ENCODE data around the gene ALDH1A1. TPM values are rescaled to one million over a fixed set of nuclear protein-coding genes. Genes with fewer than 3 reads are reported as not detected.

The ALDH1A1 gene
- total and polyA plus RNA-seq, 2 donors (not counting 3 experiments of a cell fraction or from before 2014, with no cell fraction given): 91.1 to 287 TPM

- Histone ChIP-seq H3K9ac (replicated peaks; ENCODE audit: extremely low read depth, insufficient read depth, low read length) (peak overlapping the region; percentile 98), H2AFZ (ENCODE audit: low read depth, low read length) (no peak overlapping the region), H3K9me1 (replicated peaks; ENCODE audit: control insufficient read depth, extremely low read depth, insufficient read depth, low read length) (no peaks in the 10 kb centered on the region), H3K4me3 (replicated peaks in 1 of 3; ENCODE audit: insufficient read depth in 1 of 3, low read depth in 1 of 3, low read length in 3 of 3) (peak overlapping the region in 2 of 3 experiments; percentile 25 to 42), H3K4me1 (ENCODE audit: control insufficient read depth, extremely low read depth, insufficient read depth, low read length) (peaks cover 38% of the 10 kb centered on the region), H3K36me3 (ENCODE audit: control insufficient read depth in 2 of 2, extremely low read depth in 1 of 2, insufficient read depth in 2 of 2, low read length in 2 of 2) (no peaks in the 10 kb centered on the region), H3K4me2 (ENCODE audit: insufficient read depth, low read length) (peak overlapping the region; percentile 94), H3K9me3 (replicated peaks; ENCODE audit: control insufficient read depth, insufficient read depth, low read length) (no peaks in the 10 kb centered on the region), H3K27ac (ENCODE audit: insufficient read depth, low read depth, low read length) (peak overlapping the region; percentile 100), H3K27me3 (ENCODE audit: control insufficient read depth in 2 of 2, insufficient read depth in 2 of 2, low read length in 2 of 2) (no peaks in the 10 kb centered on the region), H3K79me2 (ENCODE audit: control insufficient read depth, insufficient read depth, low read length) (no peaks in the 10 kb centered on the region), H4K20me1 (replicated peaks; ENCODE audit: control insufficient read depth, extremely low read depth, insufficient read depth, low read length) (no peaks in the 10 kb centered on the region)
- peak; percentile 62 for FAIRE-seq
- TF ChIP-seq GATA2 (IDR thresholded peaks at IDR 0.05; ENCODE audit: insufficient read depth, insufficient read length, low read depth, low read length) (peak; percentile 82), EZH2 (IDR thresholded peaks at IDR 0.05; ENCODE audit: borderline replicate concordance, low read depth, low read length, severe bottlenecking) (no peak), POLR2AphosphoS5 (IDR thresholded peaks at IDR 0.05; ENCODE audit: insufficient read depth, low read depth, low read length) (no peak), MAX (IDR thresholded peaks at IDR 0.05; ENCODE audit: insufficient read depth, insufficient read length) (no peak), JUN (IDR thresholded peaks at IDR 0.05; ENCODE audit: borderline replicate concordance, insufficient read depth, insufficient read length, low read depth) (peak; percentile 73), FOS (IDR thresholded peaks at IDR 0.05; ENCODE audit: borderline replicate concordance, insufficient read depth, low read length) (peak; percentile 53), MYC (IDR thresholded peaks at IDR 0.05; ENCODE audit: low read depth, low read length) (no peak), POLR2A (IDR thresholded peaks at IDR 0.05; ENCODE audit: low read depth, low read length) (no peak)
- TF ChIP-seq, protein P1, sequence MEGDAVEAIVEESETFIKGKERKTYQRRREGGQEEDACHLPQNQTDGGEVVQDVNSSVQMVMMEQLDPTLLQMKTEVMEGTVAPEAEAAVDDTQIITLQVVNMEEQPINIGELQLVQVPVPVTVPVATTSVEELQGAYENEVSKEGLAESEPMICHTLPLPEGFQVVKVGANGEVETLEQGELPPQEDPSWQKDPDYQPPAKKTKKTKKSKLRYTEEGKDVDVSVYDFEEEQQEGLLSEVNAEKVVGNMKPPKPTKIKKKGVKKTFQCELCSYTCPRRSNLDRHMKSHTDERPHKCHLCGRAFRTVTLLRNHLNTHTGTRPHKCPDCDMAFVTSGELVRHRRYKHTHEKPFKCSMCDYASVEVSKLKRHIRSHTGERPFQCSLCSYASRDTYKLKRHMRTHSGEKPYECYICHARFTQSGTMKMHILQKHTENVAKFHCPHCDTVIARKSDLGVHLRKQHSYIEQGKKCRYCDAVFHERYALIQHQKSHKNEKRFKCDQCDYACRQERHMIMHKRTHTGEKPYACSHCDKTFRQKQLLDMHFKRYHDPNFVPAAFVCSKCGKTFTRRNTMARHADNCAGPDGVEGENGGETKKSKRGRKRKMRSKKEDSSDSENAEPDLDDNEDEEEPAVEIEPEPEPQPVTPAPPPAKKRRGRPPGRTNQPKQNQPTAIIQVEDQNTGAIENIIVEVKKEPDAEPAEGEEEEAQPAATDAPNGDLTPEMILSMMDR (IDR thresholded peaks at IDR 0.05; ENCODE audit: extremely low read depth in 1 of 2, insufficient read depth in 1 of 2, low read depth in 1 of 2, low read length in 2 of 2): no peak
- CTCF ChIA-PET: interaction anchor here (1.0 kb wide), 1 partner anchor 125 kb away, joined by 4 read pairs; no protein-coding TSS in a partner anchor
- POLR2A ChIA-PET: no interaction called here
- peak; percentile 82 for DNase-seq (ENCODE audit: low read depth, low spot score)
- dilution Hi-C loops (cut with MboI; ENCODE audit: extremely low pct_ligation_motif_present, low sequenced_read_pairs) (no loop called here), intact Hi-C loops (cut with micrococcal nuclease) (loop anchor here (1.0 to 5.0 kb wide), 4 partner anchors 78 to 634 kb away; no protein-coding TSS in a partner anchor)
- BruUV-seq (replicated peaks): no TSS peak
Measured at GRCh38 chr9:72996114-72996513, 43.3 kb upstream of the ALDH1A1 start.
